GM12875 (cell line): ENCODE data around the gene STIP1.
A peak's percentile ranks its signal among the peaks of the same experiment; 100 is the strongest.

ENCODE experiments used
- H3K4me3 ChIP-seq: one replicate; pipeline ENCODE4 v1.5.1; 2011; ENCODE audit warnings: low read depth, low read length, control low read depth
- CTCF ChIP-seq: IDR thresholded peaks from 2 replicates; pipeline ENCODE4 v1.5.1; 2011; ENCODE audit warnings: low read depth, mild to moderate bottlenecking, control low read depth, inconsistent platforms, low read length, moderate library complexity, borderline replicate concordance; ENCODE audit not compliant: insufficient read depth

The STIP1 gene

GRCh38 chr11:64150481-64151239 lies 35.3 kb upstream of the STIP1 start:
- no peak for TF ChIP-seq CTCF
- H3K4me3 ChIP-seq: no peak overlapping the region

GRCh38 chr11:64151337-64151736 lies 34.6 kb upstream of the STIP1 start:
- TF ChIP-seq CTCF: no peak
- no peak overlapping the region for H3K4me3 ChIP-seq

GRCh38 chr11:64152841-64153691 lies 32.9 kb upstream of the STIP1 start:
- H3K4me3 ChIP-seq: no peak overlapping the region
- peak; percentile 99 for TF ChIP-seq CTCF

- no peak for TF ChIP-seq CTCF
- H3K4me3 ChIP-seq: no peak overlapping the region
These were observed 32.2 kb upstream of the STIP1 start for GRCh38 chr11:64153812-64154211.

DNA sequence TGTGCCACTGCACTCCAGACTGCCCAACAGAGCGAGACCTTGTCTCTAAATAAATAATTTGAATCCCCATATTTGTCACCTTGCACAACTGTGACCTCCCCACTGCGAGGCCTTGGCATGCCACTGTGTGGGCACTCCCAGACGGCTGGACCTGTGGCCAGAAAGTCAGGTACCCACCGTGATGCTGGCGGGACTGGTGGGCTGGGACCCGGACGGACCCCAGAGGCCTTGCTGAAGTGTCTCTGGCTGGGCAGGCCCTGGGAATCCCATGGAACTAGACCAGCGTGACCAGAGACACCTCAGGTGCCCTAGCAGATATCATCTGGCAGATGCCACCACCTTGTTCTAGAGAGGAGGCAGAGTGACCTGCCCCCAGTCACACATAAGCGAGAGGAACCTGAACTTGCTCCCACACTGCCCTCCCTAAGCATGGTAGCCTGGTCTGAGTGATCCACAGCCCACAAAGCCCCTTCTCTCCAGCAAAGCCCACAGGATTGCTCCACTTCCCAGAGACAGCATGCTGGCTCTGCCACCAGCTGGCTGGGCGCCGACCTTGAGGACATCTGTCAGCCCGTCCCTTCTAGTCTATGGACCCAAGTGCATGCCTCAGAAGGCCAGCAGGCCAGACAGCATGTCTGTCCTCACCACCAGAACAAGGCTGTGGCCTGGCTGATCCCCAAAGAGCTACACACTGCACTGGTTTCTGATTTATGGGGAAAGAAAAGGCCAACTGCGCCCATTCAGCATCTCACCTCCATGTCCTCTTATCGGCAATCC lies 29.5 kb upstream of the STIP1 start:
- TF ChIP-seq CTCF: no peak
- H3K4me3 ChIP-seq: no peak overlapping the region

DNA sequence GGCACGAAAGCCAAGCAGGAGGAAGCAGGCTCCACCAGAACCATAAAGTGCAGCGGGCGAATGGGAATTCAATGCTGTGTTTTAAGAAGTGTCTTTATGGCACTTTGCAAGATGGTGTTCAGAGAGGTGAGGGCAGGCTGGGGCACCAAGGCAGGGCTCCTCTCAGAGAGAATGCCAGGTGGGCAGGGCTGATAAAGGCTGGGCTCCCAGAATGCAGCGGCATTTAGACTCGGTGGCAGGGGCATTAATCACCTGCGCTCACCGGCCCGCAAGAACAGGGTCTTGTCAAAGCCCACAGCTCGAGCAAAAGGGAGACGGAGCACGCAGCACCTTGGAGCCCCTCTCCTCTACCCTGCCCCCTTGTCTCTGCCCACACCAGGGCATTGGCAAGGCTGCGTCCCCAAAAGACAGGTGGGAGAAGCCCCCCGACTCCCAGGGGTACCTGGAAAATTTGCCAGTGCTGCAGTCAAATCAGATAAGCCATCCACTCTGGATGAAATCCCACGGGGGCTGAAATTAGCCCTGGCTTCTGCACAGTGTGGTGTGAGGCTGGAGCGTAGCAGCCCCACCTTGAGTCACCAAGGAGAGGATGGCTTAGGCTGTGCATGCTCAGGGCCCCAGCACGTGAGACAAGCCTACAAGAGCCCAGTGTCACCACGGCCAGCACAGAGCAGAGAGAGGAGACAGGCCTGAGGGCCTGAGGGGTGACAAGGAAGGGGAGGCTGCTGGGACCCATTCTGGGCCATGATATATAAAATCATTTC lies 28.2 kb upstream of the STIP1 start:
- no peak overlapping the region for H3K4me3 ChIP-seq
- no peak for TF ChIP-seq CTCF
